Mesothelial cell of epicardium (in vitro differentiated cells): ENCODE measurements around the gene RYR2. TPM values are rescaled to one million over a fixed set of nuclear protein-coding genes. Genes with fewer than 3 reads are reported as not detected.

Experiments used
- DNase-seq, 2 experiments: peaks; one replicate each; pipeline ENCODE4 v3.0.0; 2021; ENCODE audit warnings: low spot score in 2 of 2; ENCODE audit not compliant: unreplicated experiment in 2 of 2
- H3K27ac Mint-ChIP-seq: 2 replicates; pipeline ENCODE4 v1.8.0; 2021; ENCODE audit warnings: mixed read lengths
- H3K27me3 Mint-ChIP-seq: 2 replicates; pipeline ENCODE4 v1.8.0; 2021; ENCODE audit warnings: low read depth, mixed read lengths
- H3K36me3 Mint-ChIP-seq: 2 replicates; pipeline ENCODE4 v1.8.0; 2021; ENCODE audit warnings: mixed read lengths
- H3K4me1 Mint-ChIP-seq: 2 replicates; pipeline ENCODE4 v1.8.0; 2021; ENCODE audit warnings: mixed read lengths
- H3K4me3 Mint-ChIP-seq: 2 replicates; pipeline ENCODE4 v1.8.0; 2021; ENCODE audit warnings: mild to moderate bottlenecking, moderate library complexity, mixed read lengths
- H3K9me3 Mint-ChIP-seq: 2 replicates; pipeline ENCODE4 v1.8.0; 2021; ENCODE audit warnings: mixed read lengths
- CTCF ChIP-seq: fragments of 200-600 bp; sonication (generic); IDR thresholded peaks from one replicate; pipeline ENCODE4 v1.5.0; 2021; ENCODE audit warnings: antibody characterized with exemption; ENCODE audit not compliant: unreplicated experiment
- total RNA-seq: library from RNA; stranded (reverse); gene quantifications from 3 replicates; pipeline ENCODE4 v1.2.1, GENCODE V29; 2021

RYR2 gene
- total RNA-seq, 1 donor from 2014 or later = 6.1 TPM

DNA sequence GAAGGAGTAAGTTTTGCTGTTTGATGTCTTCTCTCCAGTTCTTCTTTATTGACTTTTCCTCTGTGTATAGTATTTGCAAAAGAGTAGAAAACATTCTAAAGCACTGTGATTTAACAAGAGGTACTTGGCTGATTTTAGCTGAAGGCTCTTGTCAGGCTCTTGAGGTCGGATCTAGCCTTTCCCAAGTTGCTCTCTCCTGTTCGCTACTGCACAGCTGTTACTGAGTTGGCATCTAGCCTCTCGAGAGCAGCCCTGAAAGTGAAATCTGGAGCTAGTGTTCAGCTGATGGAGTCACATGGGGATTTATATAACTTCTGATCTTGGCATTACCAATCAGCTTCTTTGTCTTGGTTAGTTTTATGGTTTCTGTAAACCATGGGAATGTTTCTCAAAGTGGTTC, 193.1 kb downstream of the RYR2 start:
- no peak for DNase-seq
- no peak overlapping the region for H3K27ac Mint-ChIP-seq
- H3K27me3 Mint-ChIP-seq = no peaks in the 10 kb centered on the region
- no peak overlapping the region for H3K4me3 Mint-ChIP-seq
- no peaks in the 10 kb centered on the region for H3K36me3 Mint-ChIP-seq
- TF ChIP-seq CTCF = no peak
- no peaks in the 10 kb centered on the region for H3K9me3 Mint-ChIP-seq
- H3K4me1 Mint-ChIP-seq = peaks cover 17% of the 10 kb centered on the region

DNA sequence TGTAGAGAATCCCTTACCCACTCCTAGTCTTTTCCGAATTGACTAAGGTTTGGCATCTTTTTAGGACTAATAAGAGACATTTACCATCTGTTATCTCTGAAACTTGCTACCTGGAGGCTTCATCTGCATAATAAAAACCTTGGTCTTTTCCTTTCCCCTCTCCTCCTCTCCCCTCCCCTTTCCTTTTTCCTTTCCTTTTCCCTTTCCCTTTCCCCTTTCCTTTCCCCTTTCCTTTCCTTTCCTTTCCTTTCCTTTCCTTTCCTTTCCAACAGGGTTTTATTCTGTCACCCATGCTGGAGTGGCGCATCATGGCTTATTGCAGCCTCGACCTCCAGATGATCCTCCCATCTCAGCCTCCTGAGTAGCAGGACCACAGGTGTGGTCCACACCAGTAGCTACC, 195.7 kb downstream of the RYR2 start:
- H3K27ac Mint-ChIP-seq = no peak overlapping the region
- peaks cover 8% of the 10 kb centered on the region for H3K4me1 Mint-ChIP-seq
- no peak overlapping the region for H3K4me3 Mint-ChIP-seq
- H3K9me3 Mint-ChIP-seq = no peaks in the 10 kb centered on the region
- DNase-seq = no peak
- H3K36me3 Mint-ChIP-seq = no peaks in the 10 kb centered on the region
- TF ChIP-seq CTCF = no peak
- no peaks in the 10 kb centered on the region for H3K27me3 Mint-ChIP-seq

DNA sequence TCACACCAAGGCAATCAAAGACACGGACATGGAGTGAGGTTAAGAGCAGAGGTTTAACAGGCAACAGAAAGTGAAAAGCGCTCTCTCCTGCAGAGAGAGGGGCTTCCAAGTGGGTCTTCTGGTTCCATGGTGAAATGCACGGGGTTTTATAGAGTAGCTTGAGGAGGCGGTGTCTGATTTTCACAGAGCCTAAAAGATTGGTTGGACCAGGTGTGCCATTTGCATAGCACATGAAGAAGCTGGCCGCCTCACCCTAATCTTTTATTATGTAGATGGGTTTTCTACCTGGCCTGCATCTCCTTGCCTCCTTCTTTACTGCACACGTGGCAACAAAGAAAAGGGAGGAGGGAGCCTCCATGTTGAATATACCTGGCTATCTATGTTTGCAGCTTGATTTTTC, 197.3 kb downstream of the RYR2 start:
- no peak overlapping the region for H3K27ac Mint-ChIP-seq
- peaks cover 8% of the 10 kb centered on the region for H3K4me1 Mint-ChIP-seq
- no peak overlapping the region for H3K4me3 Mint-ChIP-seq
- no peak for TF ChIP-seq CTCF
- no peaks in the 10 kb centered on the region for H3K27me3 Mint-ChIP-seq
- no peak for DNase-seq
- no peaks in the 10 kb centered on the region for H3K9me3 Mint-ChIP-seq
- no peaks in the 10 kb centered on the region for H3K36me3 Mint-ChIP-seq

GRCh38 chr1:237241038-237241437, 199.1 kb downstream of the RYR2 start:
- Mint-ChIP-seq H3K9me3 (no peaks in the 10 kb centered on the region), H3K4me1 (peaks cover 13% of the 10 kb centered on the region), H3K27ac (no peak overlapping the region), H3K27me3 (no peaks in the 10 kb centered on the region), H3K4me3 (no peak overlapping the region), H3K36me3 (no peaks in the 10 kb centered on the region)
- DNase-seq = no peak
- TF ChIP-seq CTCF = no peak

DNA sequence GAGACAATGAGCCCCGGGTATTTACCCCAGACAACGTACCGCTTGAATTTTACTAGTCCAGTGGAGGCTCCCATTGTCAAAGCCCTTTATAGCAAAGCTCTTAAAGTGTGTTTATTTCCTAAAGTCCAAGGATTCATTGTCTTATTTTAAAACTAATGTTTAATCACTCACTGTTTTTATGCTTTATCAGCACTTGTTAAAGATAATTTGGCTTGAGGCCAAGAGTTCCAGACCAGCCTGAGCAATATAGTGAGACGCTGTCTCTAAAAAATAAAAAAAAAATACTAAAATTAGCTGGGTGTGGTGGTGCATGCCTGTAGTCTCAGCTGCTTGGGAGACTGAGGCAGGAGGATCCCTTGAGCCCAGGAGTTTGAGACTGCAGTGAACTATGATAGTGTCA, 202.8 kb downstream of the RYR2 start:
- no peak for DNase-seq
- no peak overlapping the region for H3K4me3 Mint-ChIP-seq
- H3K36me3 Mint-ChIP-seq = no peaks in the 10 kb centered on the region
- no peaks in the 10 kb centered on the region for H3K9me3 Mint-ChIP-seq
- TF ChIP-seq CTCF = no peak
- H3K4me1 Mint-ChIP-seq = peaks cover 8% of the 10 kb centered on the region
- H3K27me3 Mint-ChIP-seq = no peaks in the 10 kb centered on the region
- H3K27ac Mint-ChIP-seq = peak overlapping the region; percentile 65

- DNase-seq = no peak
- Mint-ChIP-seq H3K9me3 (no peaks in the 10 kb centered on the region), H3K4me3 (no peak overlapping the region), H3K27ac (no peak overlapping the region), H3K27me3 (no peaks in the 10 kb centered on the region), H3K36me3 (no peaks in the 10 kb centered on the region), H3K4me1 (peaks cover 5% of the 10 kb centered on the region)
- no peak for TF ChIP-seq CTCF
These were observed 205.5 kb downstream of the RYR2 start for GRCh38 chr1:237247442-237247841.
